A549 (cell line): Measurements from ENCODE around the gene CIB4.

Experiments
- ESRRA ChIP-seq: fragments of 150-350 bp; IDR thresholded peaks from 2 replicates; pipeline ENCODE4 v1.6.1; 2014; ENCODE audit warnings: mild to moderate bottlenecking, low read length, borderline replicate concordance
- FOSL2 ChIP-seq, 2 experiments: fragments of 450-650 bp in 1 of 2; fragments of >200 bp in 1 of 2; sonication (Bioruptor Twin) in 1 of 2; formaldehyde crosslinking; IDR thresholded peaks; 2 replicates each; pipeline versions ENCODE4 v1.5.0 to v1.6.1; 2016 to 2020; ENCODE audit warnings: mild to moderate bottlenecking in 1 of 2, moderate library complexity in 1 of 2
- KDM1A ChIP-seq: fragments of 200-600 bp; sonication (generic); IDR thresholded peaks from 2 replicates; pipeline ENCODE4 v1.6.1; 2016; ENCODE audit warnings: low read depth, mild to moderate bottlenecking
- NR3C1 ChIP-seq: fragments of >200 bp; sonication (Bioruptor Twin); formaldehyde crosslinking; IDR thresholded peaks from 3 replicates; pipeline ENCODE4 v1.6.1; 2017
- POLR2A ChIP-seq: IDR thresholded peaks from 2 replicates; pipeline ENCODE4 v1.6.1; 2012; ENCODE audit warnings: mild to moderate bottlenecking, low read length
- RAD21 ChIP-seq, 2 experiments: fragments of >200 bp in 1 of 2; sonication (Bioruptor Twin) in 1 of 2; formaldehyde crosslinking in 1 of 2; IDR thresholded peaks in 1 of 2; conservative IDR thresholded peaks in 1 of 2; 2 replicates in 1 of 2; 3 replicates in 1 of 2; pipeline ENCODE4 v1.6.1; 2012 to 2018; ENCODE audit warnings: inconsistent platforms in 1 of 2
- TF ChIP-seq, protein P1 (sequence below): fragments of 450-650 bp; IDR thresholded peaks from 2 replicates; pipeline ENCODE4 v1.6.1; 2014; ENCODE audit warnings: antibody characterized with exemption
- TF ChIP-seq, protein P2 (sequence below): fragments of >200 bp; sonication (Bioruptor Twin); formaldehyde crosslinking; IDR thresholded peaks from 3 replicates; pipeline ENCODE4 v1.5.1; 2016
- TF ChIP-seq, protein P3 (sequence below): IDR thresholded peaks from 2 replicates; pipeline ENCODE4 v1.6.1; 2012; ENCODE audit warnings: low read depth, borderline replicate concordance

GRCh38 chr2:26585966-26586365 is 55.2 kb downstream of the CIB4 start:
- TF ChIP-seq, protein P1, sequence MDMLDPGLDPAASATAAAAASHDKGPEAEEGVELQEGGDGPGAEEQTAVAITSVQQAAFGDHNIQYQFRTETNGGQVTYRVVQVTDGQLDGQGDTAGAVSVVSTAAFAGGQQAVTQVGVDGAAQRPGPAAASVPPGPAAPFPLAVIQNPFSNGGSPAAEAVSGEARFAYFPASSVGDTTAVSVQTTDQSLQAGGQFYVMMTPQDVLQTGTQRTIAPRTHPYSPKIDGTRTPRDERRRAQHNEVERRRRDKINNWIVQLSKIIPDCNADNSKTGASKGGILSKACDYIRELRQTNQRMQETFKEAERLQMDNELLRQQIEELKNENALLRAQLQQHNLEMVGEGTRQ: no peak
- TF ChIP-seq RAD21 (conservative IDR thresholded peaks at IDR 0.05 in 1 of 2, IDR thresholded peaks at IDR 0.05 in 1 of 2) (no peak), KDM1A (no peak), FOSL2 (IDR thresholded peaks at IDR 0.05) (no peak), FOSL2 (CRISPR knock-in tag; IDR thresholded peaks at IDR 0.05) (no peak), ESRRA (no peak), POLR2A (no peak), NR3C1 (no peak)
- TF ChIP-seq, protein P2, sequence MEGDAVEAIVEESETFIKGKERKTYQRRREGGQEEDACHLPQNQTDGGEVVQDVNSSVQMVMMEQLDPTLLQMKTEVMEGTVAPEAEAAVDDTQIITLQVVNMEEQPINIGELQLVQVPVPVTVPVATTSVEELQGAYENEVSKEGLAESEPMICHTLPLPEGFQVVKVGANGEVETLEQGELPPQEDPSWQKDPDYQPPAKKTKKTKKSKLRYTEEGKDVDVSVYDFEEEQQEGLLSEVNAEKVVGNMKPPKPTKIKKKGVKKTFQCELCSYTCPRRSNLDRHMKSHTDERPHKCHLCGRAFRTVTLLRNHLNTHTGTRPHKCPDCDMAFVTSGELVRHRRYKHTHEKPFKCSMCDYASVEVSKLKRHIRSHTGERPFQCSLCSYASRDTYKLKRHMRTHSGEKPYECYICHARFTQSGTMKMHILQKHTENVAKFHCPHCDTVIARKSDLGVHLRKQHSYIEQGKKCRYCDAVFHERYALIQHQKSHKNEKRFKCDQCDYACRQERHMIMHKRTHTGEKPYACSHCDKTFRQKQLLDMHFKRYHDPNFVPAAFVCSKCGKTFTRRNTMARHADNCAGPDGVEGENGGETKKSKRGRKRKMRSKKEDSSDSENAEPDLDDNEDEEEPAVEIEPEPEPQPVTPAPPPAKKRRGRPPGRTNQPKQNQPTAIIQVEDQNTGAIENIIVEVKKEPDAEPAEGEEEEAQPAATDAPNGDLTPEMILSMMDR: no peak
- TF ChIP-seq, protein P3, sequence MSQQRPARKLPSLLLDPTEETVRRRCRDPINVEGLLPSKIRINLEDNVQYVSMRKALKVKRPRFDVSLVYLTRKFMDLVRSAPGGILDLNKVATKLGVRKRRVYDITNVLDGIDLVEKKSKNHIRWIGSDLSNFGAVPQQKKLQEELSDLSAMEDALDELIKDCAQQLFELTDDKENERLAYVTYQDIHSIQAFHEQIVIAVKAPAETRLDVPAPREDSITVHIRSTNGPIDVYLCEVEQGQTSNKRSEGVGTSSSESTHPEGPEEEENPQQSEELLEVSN: no peak
